Measurements from ENCODE around the gene UBE2G2. TPM values are rescaled to one million over a fixed set of nuclear protein-coding genes. Genes with fewer than 3 reads are reported as not detected.

UBE2G2 gene
- total RNA-seq, 2 donors from 2014 or later: 46.9 to 75.7 TPM

DNA sequence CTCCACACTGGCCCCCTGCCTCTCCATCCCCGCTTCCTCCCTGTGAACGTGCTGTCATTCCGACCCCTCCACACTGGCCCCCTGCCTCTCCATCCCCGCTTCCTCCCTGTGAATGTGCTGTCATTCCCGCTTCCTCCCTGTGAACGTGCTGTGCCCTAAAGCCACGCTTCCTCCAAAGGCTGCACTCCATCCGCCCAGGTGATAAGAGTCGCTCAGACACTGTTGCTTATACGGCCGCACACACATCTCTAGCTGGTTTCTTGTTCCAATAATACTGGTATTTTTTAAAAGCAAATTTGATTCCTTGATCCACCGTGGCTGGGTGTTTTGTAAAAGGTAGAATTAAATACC is 51.0 kb downstream of the UBE2G2 start:
- no peak overlapping the region for H3K27ac ChIP-seq
- TF ChIP-seq, protein P1, sequence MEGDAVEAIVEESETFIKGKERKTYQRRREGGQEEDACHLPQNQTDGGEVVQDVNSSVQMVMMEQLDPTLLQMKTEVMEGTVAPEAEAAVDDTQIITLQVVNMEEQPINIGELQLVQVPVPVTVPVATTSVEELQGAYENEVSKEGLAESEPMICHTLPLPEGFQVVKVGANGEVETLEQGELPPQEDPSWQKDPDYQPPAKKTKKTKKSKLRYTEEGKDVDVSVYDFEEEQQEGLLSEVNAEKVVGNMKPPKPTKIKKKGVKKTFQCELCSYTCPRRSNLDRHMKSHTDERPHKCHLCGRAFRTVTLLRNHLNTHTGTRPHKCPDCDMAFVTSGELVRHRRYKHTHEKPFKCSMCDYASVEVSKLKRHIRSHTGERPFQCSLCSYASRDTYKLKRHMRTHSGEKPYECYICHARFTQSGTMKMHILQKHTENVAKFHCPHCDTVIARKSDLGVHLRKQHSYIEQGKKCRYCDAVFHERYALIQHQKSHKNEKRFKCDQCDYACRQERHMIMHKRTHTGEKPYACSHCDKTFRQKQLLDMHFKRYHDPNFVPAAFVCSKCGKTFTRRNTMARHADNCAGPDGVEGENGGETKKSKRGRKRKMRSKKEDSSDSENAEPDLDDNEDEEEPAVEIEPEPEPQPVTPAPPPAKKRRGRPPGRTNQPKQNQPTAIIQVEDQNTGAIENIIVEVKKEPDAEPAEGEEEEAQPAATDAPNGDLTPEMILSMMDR (IDR thresholded peaks at IDR 0.05): no peak
- TF ChIP-seq POLR2AphosphoS5 (IDR thresholded peaks at IDR 0.05) (no peak), POLR2A (IDR thresholded peaks at IDR 0.05) (no peak)
- DNase-seq (ENCODE audit: low spot score): no peak
- H3K9me3 ChIP-seq: no peaks in the 10 kb centered on the region
- no peaks in the 10 kb centered on the region for H3K4me1 ChIP-seq (replicated peaks)
- WGBS: 72% methylated on average over 12 of the region's 12 CpGs
- intact Hi-C loops (cut with DNase I): no loop called here
- H3K36me3 ChIP-seq: no peaks in the 10 kb centered on the region
- H3K27me3 ChIP-seq (replicated peaks; ENCODE audit: insufficient read depth): peaks cover 3% of the 10 kb centered on the region
- H3K4me3 ChIP-seq: no peak overlapping the region

DNA sequence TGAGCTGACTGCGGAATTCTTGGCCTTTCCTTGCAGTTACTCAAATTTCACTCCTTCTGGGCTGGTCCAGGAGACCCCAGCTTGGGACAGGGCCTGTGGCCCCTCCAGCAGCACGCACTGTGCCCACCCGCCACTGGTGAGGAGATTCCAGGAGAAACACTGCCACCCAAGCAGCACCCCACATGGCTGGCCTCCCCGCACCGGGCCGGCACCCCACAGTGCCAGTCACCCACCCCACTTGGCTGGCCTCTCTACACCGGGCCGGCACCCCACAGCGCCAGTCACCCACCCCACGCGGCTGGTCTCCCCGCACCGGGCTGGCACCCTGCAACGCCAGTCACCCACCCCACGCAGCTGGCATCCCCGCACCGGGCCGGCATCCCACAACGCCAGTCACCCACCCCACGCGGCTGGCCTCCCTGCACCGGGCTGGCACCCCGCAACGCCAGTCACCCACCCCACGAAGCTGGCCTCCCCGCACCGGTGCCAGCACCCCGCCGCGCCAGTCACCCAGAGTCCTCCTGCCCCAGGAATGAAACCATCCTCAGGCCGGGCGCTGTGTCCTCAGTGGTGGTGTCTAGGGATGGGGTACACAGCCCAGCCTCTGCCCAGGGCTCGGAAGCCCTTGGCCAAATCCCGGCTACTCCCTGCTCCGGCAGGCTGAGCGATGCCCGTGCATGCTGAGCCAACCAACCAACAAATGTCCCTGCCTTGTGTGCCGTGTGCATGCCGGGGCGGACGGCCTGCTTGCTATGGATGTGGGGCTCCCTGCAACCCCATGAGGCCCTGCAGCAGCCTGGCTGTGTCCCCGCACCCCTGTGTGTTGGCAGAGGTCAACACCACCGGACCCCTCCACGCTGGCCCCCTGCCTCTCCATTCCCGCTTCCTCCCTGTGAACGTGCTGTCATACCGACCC is 51.6 kb downstream of the UBE2G2 start:
- H3K36me3 ChIP-seq: no peaks in the 10 kb centered on the region
- no peaks in the 10 kb centered on the region for H3K9me3 ChIP-seq
- TF ChIP-seq, protein P1 (IDR thresholded peaks at IDR 0.05): no peak
- H3K27ac ChIP-seq: no peak overlapping the region
- no peak for DNase-seq (ENCODE audit: low spot score)
- intact Hi-C loops (cut with DNase I): no loop called here
- WGBS: 87% methylated on average over 45 of the region's 47 CpGs
- H3K4me3 ChIP-seq: no peak overlapping the region
- no peaks in the 10 kb centered on the region for H3K4me1 ChIP-seq (replicated peaks)
- H3K27me3 ChIP-seq (replicated peaks; ENCODE audit: insufficient read depth): peaks cover 3% of the 10 kb centered on the region

- Histone ChIP-seq H3K27ac (no peak overlapping the region), H3K4me1 (replicated peaks) (no peaks in the 10 kb centered on the region), H3K4me3 (no peak overlapping the region), H3K9me3 (no peaks in the 10 kb centered on the region), H3K36me3 (no peaks in the 10 kb centered on the region), H3K27me3 (replicated peaks; ENCODE audit: insufficient read depth) (peaks cover 3% of the 10 kb centered on the region)
- intact Hi-C loops (cut with DNase I): no loop called here
- 48% methylated on average over 21 of the region's 26 CpGs for WGBS
- TF ChIP-seq, protein P1 (IDR thresholded peaks at IDR 0.05): no peak
- TF ChIP-seq POLR2A (IDR thresholded peaks at IDR 0.05): no peak
- DNase-seq (ENCODE audit: low spot score): no peak
Measured at GRCh38 chr21:44749116-44749758, 52.4 kb downstream of the UBE2G2 start.

DNA sequence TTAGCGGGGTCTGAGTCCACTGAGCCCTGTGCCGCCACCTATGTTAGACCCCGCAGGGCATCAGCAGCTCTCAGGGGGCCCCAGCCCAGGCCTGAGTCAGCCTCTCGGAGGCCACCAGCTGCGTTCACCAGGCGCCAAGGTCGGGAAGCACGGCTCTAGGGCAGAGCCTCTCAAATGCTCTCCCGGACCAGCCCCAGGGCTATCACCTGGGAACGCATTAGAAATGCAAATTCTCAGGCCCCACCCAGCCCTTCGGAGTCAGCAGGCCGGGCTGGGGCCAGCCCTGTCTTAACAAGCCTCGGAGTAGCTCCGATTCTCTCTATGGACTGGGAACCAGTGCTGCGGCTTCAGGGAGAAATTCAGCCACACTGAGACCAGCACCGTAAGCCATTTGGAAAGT is 53.0 kb downstream of the UBE2G2 start:
- no peak overlapping the region for H3K4me3 ChIP-seq

More for the DNA sequence above, 53.0 kb downstream of the UBE2G2 start:
- WGBS: 54% methylated on average over 13 of the region's 16 CpGs
- intact Hi-C loops (cut with DNase I): no loop called here
- Histone ChIP-seq H3K9me3 (no peaks in the 10 kb centered on the region), H3K27me3 (replicated peaks; ENCODE audit: insufficient read depth) (peaks cover 3% of the 10 kb centered on the region), H3K27ac (no peak overlapping the region), H3K4me1 (replicated peaks) (no peaks in the 10 kb centered on the region), H3K36me3 (no peaks in the 10 kb centered on the region)
- DNase-seq (ENCODE audit: low spot score): no peak
- TF ChIP-seq, protein P1 (IDR thresholded peaks at IDR 0.05): no peak
- TF ChIP-seq POLR2A (IDR thresholded peaks at IDR 0.05) (no peak), POLR2AphosphoS5 (IDR thresholded peaks at IDR 0.05) (no peak)

All from prostate gland (tissue), 2 donors.